ENCODE measurements around the gene NADSYN1.

DNA sequence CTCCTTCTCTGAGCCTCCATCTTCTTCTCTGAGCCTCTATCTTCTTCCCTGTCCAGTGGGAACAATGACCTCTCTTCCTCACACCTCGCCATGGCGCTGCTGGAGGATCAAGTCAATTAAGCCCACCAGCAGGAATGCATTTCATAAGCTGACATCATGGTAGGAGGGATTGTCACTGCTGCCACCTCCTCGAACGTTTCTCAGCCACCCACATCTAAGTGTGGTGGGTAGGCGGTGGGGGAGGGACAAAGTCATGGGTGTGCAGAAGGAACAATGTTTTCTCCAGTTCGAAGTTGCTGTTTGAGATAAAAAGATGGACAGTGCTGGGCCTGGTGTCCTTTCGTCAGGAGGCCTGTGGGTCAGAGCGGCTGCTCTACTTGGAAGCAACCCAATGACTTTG lies 48.8 kb upstream of the NADSYN1 start:
- TF ChIP-seq EZH2phosphoT487 (IDR thresholded peaks at IDR 0.05; ENCODE audit: borderline replicate concordance, low read length) (no peak), CTCF (IDR thresholded peaks at IDR 0.05; ENCODE audit: low read depth, low read length, poor library complexity, severe bottlenecking) (no peak)

All from DOHH2 (cell line).